ENCODE measurements around the gene FERMT3. TPM values are rescaled to one million over a fixed set of nuclear protein-coding genes. Genes with fewer than 3 reads are reported as not detected.

Gene FERMT3
- total and polyA plus RNA-seq, 2 of the 8 experiments (the other 6 are each of a cell fraction or from before 2014, with no cell fraction given): 1.4 to 3.7 TPM

DNA sequence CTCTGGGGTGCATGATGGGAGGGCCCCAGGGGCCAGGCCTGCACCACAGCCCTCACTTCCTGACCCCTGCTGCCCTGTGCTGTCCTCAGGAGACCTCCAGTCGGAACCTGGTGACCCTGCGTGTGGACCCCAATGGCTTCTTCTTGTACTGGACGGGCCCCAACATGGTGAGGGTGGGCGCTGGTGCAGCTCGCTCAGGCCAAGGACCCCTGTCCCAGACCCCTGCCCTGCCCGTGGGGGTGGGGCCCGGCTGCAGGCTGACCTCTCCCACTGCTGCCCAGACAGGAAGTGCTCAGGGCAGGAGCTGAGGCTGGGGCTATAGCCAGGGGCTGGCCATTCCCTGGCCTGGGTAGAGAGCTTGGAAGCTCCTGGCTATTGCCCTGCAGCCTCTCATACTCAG lies 47.8 kb downstream of the FERMT3 start:
- FAIRE-seq (no peak), DNase-seq (ENCODE audit: low read depth in 1 of 2, low spot score in 2 of 2) (no peak)
- H2BK20ac ChIP-seq (ENCODE audit: low read length): no peak overlapping the region
- ChIA-PET CTCF (ENCODE audit: partially characterized antibody) (interaction anchor here (0.6 to 5.9 kb wide), 9 partner anchors 11 to 101 kb away, joined by 3 to 62 read pairs (median 4); no protein-coding TSS in a partner anchor), POLR2A (ENCODE audit: partially characterized antibody) (interaction anchor here (0.7 to 7.1 kb wide), 4 partner anchors 10 to 49 kb away, joined by 3 to 101 read pairs (median 20); partner anchors contain the start of genes FKBP2 and PPP1R14B)
- no peaks in the 10 kb centered on the region for H3K9me3 ChIP-seq (ENCODE audit: insufficient read depth in 2 of 2, low read depth in 1 of 2, low read length in 1 of 2)
- H3K27me3 ChIP-seq (replicated peaks in 1 of 4; ENCODE audit: control insufficient read depth in 3 of 4, extremely low read depth in 1 of 4, insufficient read depth in 3 of 4, low read length in 3 of 4): no peaks in the 10 kb centered on the region
- H3K36me3 ChIP-seq (ENCODE audit: control insufficient read depth in 2 of 4, insufficient read depth in 4 of 4, low read length in 3 of 4): peaks cover 12 to 44% (median 24%) of the 10 kb centered on the region in 4 experiments
- H3K14ac ChIP-seq (ENCODE audit: insufficient read length): no peak overlapping the region
- peaks cover 10 to 22% of the 10 kb centered on the region in 2 experiments for H4K20me1 ChIP-seq (replicated peaks in 1 of 2; ENCODE audit: control insufficient read depth in 1 of 2, insufficient read depth in 2 of 2, low read length in 2 of 2)
- no peak overlapping the region for H3K56ac ChIP-seq (replicated peaks; ENCODE audit: insufficient read length, low read depth, low read length)
- H3K18ac ChIP-seq (ENCODE audit: extremely low read depth, low read length): no peak overlapping the region
- H2AFZ ChIP-seq (ENCODE audit: low read length): no peak overlapping the region
- H2BK12ac ChIP-seq (ENCODE audit: low read depth, low read length): no peak overlapping the region
- no peak overlapping the region for H3K27ac ChIP-seq (ENCODE audit: low read depth, low read length)
- H2BK15ac ChIP-seq (ENCODE audit: low read length): no peak overlapping the region
- H3K23ac ChIP-seq (ENCODE audit: insufficient read length): no peak overlapping the region
- H3K4me3 ChIP-seq (ENCODE audit: extremely low read depth in 1 of 4, insufficient read depth in 2 of 4, low read depth in 3 of 4, low read length in 4 of 4): no peak overlapping the region
- peaks cover 2% of the 10 kb centered on the region; the same call in 1 of the 2 replicates for H3K79me1 ChIP-seq (ENCODE audit: low read depth, low read length)
- 92% methylated on average over 7 of the region's 7 CpGs; no CpG with 5 or more reads in 1 of the 2 experiments for WGBS, 2 experiments (ENCODE audit: extremely low coverage in 1 of 2, insufficient coverage in 1 of 2, insufficient read length in 1 of 2, insufficient replicate concordance in 2 of 2, low coverage in 1 of 2, low lambda C conversion rate in 2 of 2, missing lambda C conversion rate in 1 of 2)
- H2BK120ac ChIP-seq (replicated peaks; ENCODE audit: low read depth, low read length): no peak overlapping the region
- H3K9ac ChIP-seq (replicated peaks in 1 of 4; ENCODE audit: extremely low read depth in 1 of 4, low read depth in 3 of 4, low read length in 3 of 4): no peak overlapping the region
- H3K79me2 ChIP-seq (ENCODE audit: control insufficient read depth in 1 of 2, insufficient read depth in 2 of 2, low read length in 2 of 2): peaks cover 0 to 23% of the 10 kb centered on the region in 2 experiments; a peak in 1 of 4 replicates
- no peak overlapping the region for H4K5ac ChIP-seq (ENCODE audit: insufficient read length, low read depth, low read length)
- peaks cover 0 to 23% (median 18%) of the 10 kb centered on the region in 4 experiments; a peak in 6 of 7 replicates for H3K4me1 ChIP-seq (replicated peaks in 1 of 4; ENCODE audit: control insufficient read depth in 3 of 4, insufficient read depth in 4 of 4, low read length in 3 of 4)
- no peak overlapping the region for H2BK5ac ChIP-seq (ENCODE audit: low read depth, low read length)
- no peak overlapping the region for H4K91ac ChIP-seq (replicated peaks; ENCODE audit: insufficient read length, low read length)
- H3K4me2 ChIP-seq (ENCODE audit: insufficient read depth in 1 of 2, low read depth in 2 of 2, low read length in 2 of 2): no peak overlapping the region
- H4K8ac ChIP-seq (ENCODE audit: extremely low read depth, insufficient read depth, low read length): no peak overlapping the region
- H3K23me2 ChIP-seq (ENCODE audit: low read depth, low read length): peaks cover 10% of the 10 kb centered on the region; the same call in 1 of the 2 replicates
- H3K4ac ChIP-seq (replicated peaks; ENCODE audit: insufficient read length, low read depth, low read length): no peak overlapping the region
- no peak overlapping the region for H2AK5ac ChIP-seq (ENCODE audit: low read depth, low read length)
- TF ChIP-seq JUN (IDR thresholded peaks at IDR 0.05; ENCODE audit: low read depth, low read length): no peak
- TF ChIP-seq SUZ12 (IDR thresholded peaks at IDR 0.05; ENCODE audit: low read length): no peak
- TF ChIP-seq CEBPB (IDR thresholded peaks at IDR 0.05; ENCODE audit: low read depth, low read length): no peak
- no peak for TF ChIP-seq YY1 (IDR thresholded peaks at IDR 0.05; ENCODE audit: low read depth, low read length)
- no peak for TF ChIP-seq POU5F1 (IDR thresholded peaks at IDR 0.05; ENCODE audit: low read depth, low read length)
- TF ChIP-seq ZNF274 (IDR thresholded peaks at IDR 0.05; ENCODE audit: borderline replicate concordance, extremely low read depth, low read length): no peak
- no peak for TF ChIP-seq CTBP2 (IDR thresholded peaks at IDR 0.05; ENCODE audit: borderline replicate concordance, insufficient read depth, insufficient read length, low read length)
- TF ChIP-seq HDAC2 (IDR thresholded peaks at IDR 0.05; ENCODE audit: borderline replicate concordance in 1 of 2, low read depth in 2 of 2, low read length in 2 of 2): no peak
- TF ChIP-seq SIN3A (conservative IDR thresholded peaks at IDR 0.05 in 1 of 2, IDR thresholded peaks at IDR 0.05 in 1 of 2; ENCODE audit: low read depth in 1 of 2, low read length in 2 of 2): no peak
- TF ChIP-seq MAFK (IDR thresholded peaks at IDR 0.05; ENCODE audit: low read depth, low read length): no peak
- no peak for TF ChIP-seq FOSL1 (IDR thresholded peaks at IDR 0.05; ENCODE audit: insufficient read depth, low read depth, low read length)
- no peak for TF ChIP-seq RXRA (IDR thresholded peaks at IDR 0.05; ENCODE audit: insufficient read depth, low read depth, low read length)
- no peak for TF ChIP-seq CBX5 (IDR thresholded peaks at IDR 0.05; ENCODE audit: low read depth, low read length)
- TF ChIP-seq SP4 (IDR thresholded peaks at IDR 0.05; ENCODE audit: low read length): no peak

All from H1 (cell line).